ENCODE results near the gene AFF2. TPM values are rescaled to one million over a fixed set of nuclear protein-coding genes. Genes with fewer than 3 reads are reported as not detected.

The AFF2 gene
- total RNA-seq, 2 donors from 2014 or later: 7.4 to 16.6 TPM

DNA sequence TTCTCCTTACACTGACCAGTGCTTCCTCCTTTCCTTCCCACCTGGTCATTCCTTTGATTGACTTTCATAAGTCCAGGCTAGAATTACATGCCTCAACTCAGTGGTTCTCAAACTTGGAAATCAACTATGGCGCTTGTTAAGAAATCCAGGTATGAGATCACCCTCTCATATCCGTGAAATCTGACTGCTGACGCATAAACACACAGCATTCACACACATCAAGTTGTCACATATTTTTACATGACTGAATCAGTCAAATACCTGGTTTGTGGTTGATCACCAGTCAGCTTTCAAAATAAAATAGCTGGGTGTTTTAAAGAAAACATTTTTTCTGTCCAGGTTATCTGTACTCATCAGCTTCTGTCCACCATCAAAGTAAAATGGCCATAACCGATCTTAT lies 433.5 kb downstream of the AFF2 start:
- H3K4me3 ChIP-seq: no peak overlapping the region
- H3K27ac ChIP-seq: no peak overlapping the region
- H3K9me3 ChIP-seq: no peaks in the 10 kb centered on the region
- no peak for DNase-seq (ENCODE audit: low spot score)
- TF ChIP-seq, protein P1, sequence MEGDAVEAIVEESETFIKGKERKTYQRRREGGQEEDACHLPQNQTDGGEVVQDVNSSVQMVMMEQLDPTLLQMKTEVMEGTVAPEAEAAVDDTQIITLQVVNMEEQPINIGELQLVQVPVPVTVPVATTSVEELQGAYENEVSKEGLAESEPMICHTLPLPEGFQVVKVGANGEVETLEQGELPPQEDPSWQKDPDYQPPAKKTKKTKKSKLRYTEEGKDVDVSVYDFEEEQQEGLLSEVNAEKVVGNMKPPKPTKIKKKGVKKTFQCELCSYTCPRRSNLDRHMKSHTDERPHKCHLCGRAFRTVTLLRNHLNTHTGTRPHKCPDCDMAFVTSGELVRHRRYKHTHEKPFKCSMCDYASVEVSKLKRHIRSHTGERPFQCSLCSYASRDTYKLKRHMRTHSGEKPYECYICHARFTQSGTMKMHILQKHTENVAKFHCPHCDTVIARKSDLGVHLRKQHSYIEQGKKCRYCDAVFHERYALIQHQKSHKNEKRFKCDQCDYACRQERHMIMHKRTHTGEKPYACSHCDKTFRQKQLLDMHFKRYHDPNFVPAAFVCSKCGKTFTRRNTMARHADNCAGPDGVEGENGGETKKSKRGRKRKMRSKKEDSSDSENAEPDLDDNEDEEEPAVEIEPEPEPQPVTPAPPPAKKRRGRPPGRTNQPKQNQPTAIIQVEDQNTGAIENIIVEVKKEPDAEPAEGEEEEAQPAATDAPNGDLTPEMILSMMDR (IDR thresholded peaks at IDR 0.05): no peak
- H3K27me3 ChIP-seq (replicated peaks; ENCODE audit: insufficient read depth): no peaks in the 10 kb centered on the region
- no peaks in the 10 kb centered on the region for H3K36me3 ChIP-seq
- no peak for ATAC-seq (ENCODE audit: insufficient number of reproducible peaks, low FRiP score, low read depth)
- no peaks in the 10 kb centered on the region for H3K4me1 ChIP-seq (ENCODE audit: control insufficient read depth in 1 of 2, low read depth in 2 of 2)

GRCh38 chrX:148938348-148938747 lies 437.9 kb downstream of the AFF2 start:
- Histone ChIP-seq H3K36me3 (no peaks in the 10 kb centered on the region), H3K4me3 (no peak overlapping the region), H3K4me1 (ENCODE audit: control insufficient read depth in 1 of 2, low read depth in 2 of 2) (no peaks in the 10 kb centered on the region), H3K27me3 (replicated peaks; ENCODE audit: insufficient read depth) (no peaks in the 10 kb centered on the region), H3K9me3 (no peaks in the 10 kb centered on the region), H3K27ac (no peak overlapping the region)
- DNase-seq (ENCODE audit: low spot score) (no peak), ATAC-seq (ENCODE audit: insufficient number of reproducible peaks, low FRiP score, low read depth) (no peak)
- TF ChIP-seq, protein P1 (IDR thresholded peaks at IDR 0.05): no peak

DNA sequence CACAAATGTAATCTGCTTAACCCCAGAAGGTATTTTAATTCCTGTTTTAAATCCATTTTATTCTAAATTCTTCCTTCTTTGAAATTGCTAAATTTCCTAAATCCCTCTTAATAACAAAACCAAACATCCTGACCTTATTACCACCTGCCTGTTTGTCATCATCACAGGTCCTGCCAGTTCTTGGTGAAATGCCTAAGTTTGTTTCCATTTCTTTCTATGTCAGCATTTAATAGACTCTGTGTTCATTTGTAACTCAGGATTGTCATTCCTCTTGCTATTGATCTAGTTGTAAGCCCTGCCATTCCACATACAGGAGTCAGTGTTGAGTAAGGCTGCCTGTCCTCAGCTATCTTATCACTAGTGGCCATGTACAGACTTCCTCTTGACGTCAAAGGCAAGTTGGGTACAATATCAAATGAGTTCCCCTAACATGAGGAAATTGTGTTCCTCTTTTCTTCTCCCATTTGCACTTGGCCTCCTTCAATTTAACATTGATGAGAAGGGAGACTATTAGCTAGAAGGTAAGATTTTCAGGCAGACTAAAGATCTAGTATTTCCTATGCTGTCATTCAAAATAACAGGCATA lies 440.1 kb downstream of the AFF2 start:
- Histone ChIP-seq H3K36me3 (no peaks in the 10 kb centered on the region), H3K9me3 (no peaks in the 10 kb centered on the region), H3K27ac (no peak overlapping the region), H3K27me3 (replicated peaks; ENCODE audit: insufficient read depth) (no peaks in the 10 kb centered on the region), H3K4me3 (no peak overlapping the region), H3K4me1 (ENCODE audit: control insufficient read depth in 1 of 2, low read depth in 2 of 2) (no peaks in the 10 kb centered on the region)
- no peak for DNase-seq (ENCODE audit: low spot score)
- TF ChIP-seq, protein P1 (IDR thresholded peaks at IDR 0.05): no peak
- ATAC-seq (ENCODE audit: insufficient number of reproducible peaks, low FRiP score, low read depth): no peak

DNA sequence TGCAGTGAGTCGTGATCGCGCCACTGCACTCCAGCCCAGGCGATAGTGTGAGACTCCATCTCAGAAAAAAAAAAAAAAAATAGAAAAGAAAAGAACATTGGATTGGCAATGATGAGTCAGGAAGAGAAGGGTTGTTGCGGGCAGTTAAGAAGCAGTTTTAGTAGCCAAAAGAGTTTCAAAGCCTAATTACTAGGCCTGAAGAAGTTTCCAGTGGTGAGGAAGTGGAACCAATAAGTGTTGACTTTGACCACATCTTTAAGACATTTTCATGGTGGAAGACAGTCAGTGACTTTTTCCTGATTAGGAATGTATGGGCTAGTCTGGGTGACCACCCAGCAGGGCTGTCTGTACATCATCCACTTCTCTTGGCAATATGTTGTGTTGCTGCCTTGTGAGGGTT lies 442.3 kb downstream of the AFF2 start:
- DNase-seq (ENCODE audit: low spot score) (no peak), ATAC-seq (ENCODE audit: insufficient number of reproducible peaks, low FRiP score, low read depth) (no peak)
- no peaks in the 10 kb centered on the region for H3K36me3 ChIP-seq
- TF ChIP-seq, protein P1 (IDR thresholded peaks at IDR 0.05): no peak
- no peak overlapping the region for H3K27ac ChIP-seq
- no peak overlapping the region for H3K4me3 ChIP-seq
- no peaks in the 10 kb centered on the region for H3K9me3 ChIP-seq
- H3K27me3 ChIP-seq (replicated peaks; ENCODE audit: insufficient read depth): no peaks in the 10 kb centered on the region
- H3K4me1 ChIP-seq (ENCODE audit: control insufficient read depth in 1 of 2, low read depth in 2 of 2): no peaks in the 10 kb centered on the region

- Histone ChIP-seq H3K36me3 (no peaks in the 10 kb centered on the region), H3K27ac (no peak overlapping the region), H3K4me3 (no peak overlapping the region), H3K9me3 (no peaks in the 10 kb centered on the region), H3K27me3 (replicated peaks; ENCODE audit: insufficient read depth) (no peaks in the 10 kb centered on the region), H3K4me1 (ENCODE audit: control insufficient read depth in 1 of 2, low read depth in 2 of 2) (no peaks in the 10 kb centered on the region)
- TF ChIP-seq, protein P1 (IDR thresholded peaks at IDR 0.05): no peak
- DNase-seq (ENCODE audit: low spot score): no peak
- no peak for ATAC-seq (ENCODE audit: insufficient number of reproducible peaks, low FRiP score, low read depth)
Observed at GRCh38 chrX:148947399-148947975, 447.1 kb downstream of the AFF2 start.

All from thoracic aorta (tissue), 2 donors.